GM15510 (cell line): ENCODE data around the gene RAB40C.

Source experiments
- POLR2A ChIP-seq: IDR thresholded peaks from 3 replicates; pipeline ENCODE4 v1.6.1; 2011; ENCODE audit warnings: borderline replicate concordance; ENCODE audit not compliant: insufficient read length; ENCODE audit errors: extremely low read depth

RAB40C gene

DNA sequence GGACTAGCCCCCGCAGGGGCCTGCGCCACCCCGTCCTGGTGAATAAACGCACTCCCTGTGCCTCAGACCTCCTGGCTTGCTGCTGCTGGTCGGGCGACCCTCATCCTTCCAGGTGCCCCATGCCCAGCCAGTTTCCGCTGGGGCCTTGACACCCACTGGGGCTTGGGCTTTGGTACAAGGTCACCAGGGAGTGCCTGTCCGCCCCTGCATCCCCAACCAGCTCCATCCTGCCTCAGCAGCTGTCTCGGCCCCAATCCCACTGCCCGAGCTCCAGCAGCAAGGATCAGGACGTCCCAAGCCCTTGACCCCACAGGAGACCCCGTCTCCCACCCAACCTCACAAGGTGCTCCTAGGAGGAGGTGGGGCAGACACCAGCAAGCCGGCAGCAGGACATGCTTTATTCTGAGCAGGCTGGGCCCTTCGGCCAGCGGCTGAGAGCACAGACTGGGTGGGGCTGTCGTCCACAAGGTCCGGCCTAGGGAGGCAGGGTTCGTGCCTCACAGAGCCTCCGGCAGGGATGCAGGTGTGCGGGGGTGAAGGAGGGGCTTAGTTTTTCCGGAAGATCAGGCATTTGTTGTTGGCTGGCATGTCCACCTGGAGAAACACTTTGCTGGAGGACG lies 44.3 kb downstream of the RAB40C start:
- no peak for TF ChIP-seq POLR2A

DNA sequence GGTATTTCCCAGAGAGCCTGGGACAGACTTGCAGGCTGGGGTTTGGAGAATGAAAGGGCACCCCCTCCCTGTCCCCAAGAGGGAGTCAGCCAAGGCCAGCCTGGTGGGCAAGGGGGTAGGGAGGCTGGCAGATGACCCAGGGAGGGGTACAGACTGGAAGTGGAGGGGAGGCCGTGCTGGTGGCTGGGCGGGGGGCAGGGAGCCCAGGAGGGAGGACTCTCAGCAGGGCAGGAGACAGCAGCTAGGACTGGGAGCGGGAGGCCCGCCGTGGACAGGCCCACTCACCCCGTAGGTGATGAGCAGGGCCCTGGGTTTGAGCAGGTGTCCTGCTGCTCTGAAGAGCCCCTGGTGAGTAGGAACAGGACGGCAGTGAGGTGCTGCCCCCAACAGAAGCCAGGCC lies 45.1 kb downstream of the RAB40C start:
- no peak for TF ChIP-seq POLR2A

DNA sequence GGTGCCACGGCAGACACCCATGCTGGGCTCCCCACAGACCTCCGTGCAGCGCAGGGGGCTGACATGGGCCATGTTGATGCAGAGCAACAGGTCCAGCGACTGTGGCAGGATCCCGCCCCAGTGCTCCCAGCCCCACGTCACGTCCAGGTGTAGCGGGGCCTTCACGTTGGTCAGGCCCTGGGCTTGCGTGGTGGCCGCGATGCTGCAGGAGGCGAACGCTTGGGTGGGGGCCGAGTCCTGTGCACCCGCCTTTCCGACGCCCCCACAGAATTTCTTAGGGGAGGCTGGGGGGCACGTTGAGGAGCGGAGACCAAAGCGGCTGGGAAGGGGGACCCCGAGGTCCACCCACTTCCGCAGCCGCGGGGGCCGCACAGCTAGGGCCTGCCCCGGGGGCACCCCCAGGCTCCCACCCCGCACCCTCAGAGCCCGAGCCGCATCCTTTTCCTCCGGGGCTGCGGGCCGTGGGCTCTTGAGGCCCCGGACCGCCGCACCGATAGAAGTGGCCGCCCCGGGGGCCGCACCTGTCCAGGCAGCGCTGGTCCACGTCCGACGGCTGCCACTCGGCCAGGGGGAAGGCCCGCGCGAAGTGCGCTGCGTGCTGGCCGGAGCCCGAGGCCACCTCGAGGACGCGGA lies 45.8 kb downstream of the RAB40C start:
- no peak for TF ChIP-seq POLR2A

DNA sequence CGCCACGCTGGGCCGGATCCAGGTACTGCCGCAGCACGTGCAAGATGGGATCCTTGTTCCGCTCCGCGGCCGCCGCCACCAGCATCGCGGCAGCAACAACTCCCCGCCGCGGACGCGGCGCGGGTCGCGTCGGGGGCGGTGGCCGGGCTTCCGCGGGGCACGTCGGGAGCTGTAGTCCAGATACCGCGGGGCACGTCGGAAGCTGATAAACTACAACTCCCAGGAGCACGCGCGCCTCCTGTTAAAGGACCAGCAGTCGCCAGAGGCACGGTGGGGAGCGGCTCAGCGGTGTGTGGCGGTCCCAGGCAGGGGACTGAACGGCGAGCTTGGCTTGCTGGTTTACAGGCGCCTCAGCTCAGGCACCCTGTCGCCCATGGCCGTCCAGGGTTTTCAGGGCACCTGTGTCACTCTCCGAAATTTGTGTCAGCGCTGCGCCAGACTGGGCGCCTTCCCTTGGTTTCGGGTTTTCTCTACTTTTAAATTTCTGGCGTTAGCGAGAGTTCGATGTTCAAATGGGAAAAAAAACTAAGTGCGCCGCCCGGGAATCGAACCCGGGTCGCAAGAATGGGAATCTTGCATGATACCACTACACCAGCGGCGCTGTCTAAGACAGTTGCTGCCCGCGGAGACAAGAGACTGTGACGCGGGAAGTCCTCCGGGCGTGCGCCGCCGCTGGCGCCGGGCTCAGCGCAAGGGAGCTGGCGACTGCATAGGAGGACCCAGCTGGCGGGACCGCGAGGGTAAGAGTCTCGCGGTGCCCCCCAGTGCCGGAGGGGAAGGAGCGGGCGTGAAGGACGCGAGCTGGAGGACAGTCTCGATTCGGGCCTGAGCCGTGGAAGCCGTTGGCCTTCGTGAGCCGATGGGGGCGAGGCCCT lies 46.6 kb downstream of the RAB40C start, which contains the start of gene METTL26:
METTL26 (minus strand) TSS at position 100 of the 875 bp plus-strand sequence; CDS start at position 85, 15 bp downstream.
- TF ChIP-seq POLR2A: peak; percentile 87

DNA sequence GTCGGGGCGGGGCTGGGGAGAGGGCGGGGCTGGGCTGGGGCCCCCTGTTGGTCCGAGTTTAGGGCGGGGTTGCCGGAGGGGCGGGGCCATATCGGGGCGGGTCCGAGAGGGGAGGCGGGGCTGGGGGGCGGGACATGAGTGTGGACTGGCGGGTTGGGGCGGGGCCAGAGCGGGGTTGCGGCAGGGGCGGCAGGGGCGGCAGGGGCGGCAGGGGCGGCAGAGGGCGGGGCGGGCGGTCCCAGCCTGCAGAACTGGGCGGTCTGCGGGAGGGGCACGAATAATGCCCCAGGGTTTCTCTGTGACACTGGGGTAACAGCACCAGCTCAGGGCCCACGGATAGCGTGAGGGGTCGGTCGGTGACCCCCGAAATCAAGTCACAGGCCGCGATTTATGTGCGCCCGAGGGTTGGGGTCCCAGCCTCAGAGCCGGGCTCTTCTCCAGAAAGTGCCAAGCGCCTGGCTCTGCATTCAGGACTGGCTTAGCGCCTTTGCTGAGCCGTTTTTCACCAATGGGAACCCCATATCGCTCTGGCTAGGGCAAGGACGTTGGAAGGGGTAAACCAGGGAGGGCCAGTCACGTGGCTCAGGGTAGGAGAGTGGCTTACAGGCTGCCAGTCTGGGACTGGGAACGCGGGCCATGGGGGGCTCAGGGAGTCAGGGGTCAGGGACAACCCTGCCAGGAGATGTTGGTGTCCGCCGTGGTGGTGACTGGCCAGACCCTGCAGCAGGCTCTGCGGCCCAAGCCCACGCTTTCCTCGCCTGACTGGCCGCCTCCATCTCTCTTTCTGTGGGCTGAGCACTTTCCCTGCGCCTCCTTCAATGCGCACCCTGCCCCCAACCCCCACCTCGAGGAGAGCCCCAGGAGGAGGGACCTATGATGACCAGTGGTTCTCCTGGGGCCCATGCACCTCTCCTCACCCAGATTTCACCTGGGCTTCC lies 47.5 kb downstream of the RAB40C start:
- no peak for TF ChIP-seq POLR2A

DNA sequence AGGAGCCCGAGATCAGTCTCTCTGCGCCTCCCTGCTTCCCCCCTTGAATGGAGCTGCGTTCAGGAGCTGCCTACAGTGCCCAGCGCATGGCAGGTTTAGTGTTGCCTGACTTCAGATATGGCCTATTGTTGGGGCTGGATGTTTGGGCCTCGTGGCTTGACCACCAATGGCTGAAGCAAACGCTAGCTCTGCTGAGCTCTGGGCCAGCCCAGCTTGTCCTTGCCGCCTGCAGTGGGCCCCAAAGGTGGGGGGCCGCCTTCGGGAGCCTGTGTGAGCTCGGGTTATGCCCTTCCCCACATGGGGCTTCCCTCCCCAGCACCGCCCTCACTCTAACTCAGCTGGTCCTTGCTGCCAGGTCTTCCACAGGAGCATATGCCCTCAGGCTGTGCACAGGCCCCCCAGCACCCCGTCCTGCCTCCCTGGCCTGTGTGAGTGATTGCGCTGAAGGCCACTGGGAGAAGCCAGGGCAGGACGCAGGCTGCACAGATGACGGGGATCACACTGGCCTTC lies 48.2 kb downstream of the RAB40C start:
- no peak for TF ChIP-seq POLR2A

DNA sequence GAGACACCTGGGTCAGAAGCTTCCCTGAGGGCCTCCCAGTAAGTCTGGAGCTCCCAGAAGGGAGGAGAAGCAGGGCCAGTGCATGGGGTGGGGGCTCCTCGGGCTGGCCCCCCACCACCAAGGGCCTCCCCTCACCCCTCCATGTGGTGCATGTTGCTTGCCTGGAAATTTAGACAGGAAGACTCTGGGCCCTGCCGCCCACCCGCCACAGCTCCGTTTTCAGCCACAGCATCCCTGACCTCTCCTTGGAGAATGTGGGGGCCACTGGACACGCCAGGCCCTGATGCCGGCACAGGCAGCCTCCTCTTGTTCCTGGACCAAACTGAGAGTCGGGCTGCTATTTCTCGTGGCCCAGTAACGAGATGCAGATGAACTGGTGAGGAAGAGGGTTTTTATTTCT lies 49.0 kb downstream of the RAB40C start:
- TF ChIP-seq POLR2A: no peak

DNA sequence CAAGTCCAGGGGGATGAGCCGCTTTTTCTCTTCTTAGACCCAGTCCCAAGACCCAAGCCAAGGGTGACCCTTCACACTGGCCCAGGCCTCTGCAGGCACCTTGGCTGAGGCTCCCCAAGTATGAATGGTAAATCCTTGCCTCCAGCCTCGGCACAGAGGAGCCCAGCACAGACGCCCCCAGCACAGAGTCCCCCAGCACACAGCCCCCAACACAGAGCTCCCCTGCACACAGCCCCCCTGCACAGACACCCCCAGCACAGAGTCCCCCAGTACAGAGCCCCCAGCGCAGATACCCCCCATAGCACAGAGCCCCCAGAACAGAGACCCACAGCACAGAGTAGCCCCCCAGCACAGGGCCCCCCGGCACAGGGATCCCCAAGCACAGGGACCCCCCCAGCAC lies 50.7 kb downstream of the RAB40C start:
- TF ChIP-seq POLR2A: no peak

DNA sequence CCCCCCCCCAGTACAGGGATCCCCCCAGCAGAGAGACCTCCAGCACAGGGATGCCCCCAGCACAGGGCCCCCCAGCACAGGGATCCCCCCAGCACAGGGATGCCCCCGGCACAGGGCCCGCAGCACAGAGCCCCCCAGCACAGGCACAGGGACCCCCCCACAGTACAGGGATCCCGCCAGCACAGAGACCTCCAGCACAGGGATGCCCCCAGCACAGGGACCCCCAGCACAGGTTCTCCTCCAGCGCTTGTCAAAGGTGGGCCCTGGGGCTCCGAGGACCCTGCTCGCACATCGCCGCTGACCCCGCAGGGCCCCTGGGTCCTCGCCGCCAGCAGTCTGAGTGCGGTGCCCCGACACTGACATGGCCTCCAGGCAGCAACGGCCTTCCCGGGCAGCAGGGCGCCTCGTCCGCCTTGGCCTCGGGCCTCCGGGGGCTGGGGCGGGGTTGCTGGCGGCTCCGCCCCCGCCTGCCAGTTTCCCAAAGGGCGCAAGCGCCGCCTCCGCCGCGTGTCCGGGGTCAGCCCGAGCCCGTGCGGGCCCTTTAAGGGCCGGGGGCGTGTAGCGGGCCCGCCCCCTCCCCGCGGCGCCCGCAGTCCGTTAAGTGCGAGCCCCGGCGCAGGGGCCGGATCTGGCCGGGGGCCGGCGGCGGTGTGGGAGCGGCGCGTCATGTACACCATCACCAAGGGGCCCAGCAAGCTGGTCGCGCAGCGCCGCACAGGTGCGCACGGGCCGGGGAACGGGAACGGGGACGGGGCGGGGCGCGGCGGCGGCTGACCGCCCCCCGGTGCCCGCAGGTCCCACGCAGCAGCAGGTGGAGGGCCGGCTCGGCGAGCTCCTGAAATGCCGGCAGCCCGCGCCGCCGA lies 51.7 kb downstream of the RAB40C start, which contains the start of gene MCRIP2:
MCRIP2 (plus strand) TSS at position 503 of the 863 bp plus-strand sequence; CDS start at position 667, 164 bp downstream.
- peak; percentile 78 for TF ChIP-seq POLR2A

DNA sequence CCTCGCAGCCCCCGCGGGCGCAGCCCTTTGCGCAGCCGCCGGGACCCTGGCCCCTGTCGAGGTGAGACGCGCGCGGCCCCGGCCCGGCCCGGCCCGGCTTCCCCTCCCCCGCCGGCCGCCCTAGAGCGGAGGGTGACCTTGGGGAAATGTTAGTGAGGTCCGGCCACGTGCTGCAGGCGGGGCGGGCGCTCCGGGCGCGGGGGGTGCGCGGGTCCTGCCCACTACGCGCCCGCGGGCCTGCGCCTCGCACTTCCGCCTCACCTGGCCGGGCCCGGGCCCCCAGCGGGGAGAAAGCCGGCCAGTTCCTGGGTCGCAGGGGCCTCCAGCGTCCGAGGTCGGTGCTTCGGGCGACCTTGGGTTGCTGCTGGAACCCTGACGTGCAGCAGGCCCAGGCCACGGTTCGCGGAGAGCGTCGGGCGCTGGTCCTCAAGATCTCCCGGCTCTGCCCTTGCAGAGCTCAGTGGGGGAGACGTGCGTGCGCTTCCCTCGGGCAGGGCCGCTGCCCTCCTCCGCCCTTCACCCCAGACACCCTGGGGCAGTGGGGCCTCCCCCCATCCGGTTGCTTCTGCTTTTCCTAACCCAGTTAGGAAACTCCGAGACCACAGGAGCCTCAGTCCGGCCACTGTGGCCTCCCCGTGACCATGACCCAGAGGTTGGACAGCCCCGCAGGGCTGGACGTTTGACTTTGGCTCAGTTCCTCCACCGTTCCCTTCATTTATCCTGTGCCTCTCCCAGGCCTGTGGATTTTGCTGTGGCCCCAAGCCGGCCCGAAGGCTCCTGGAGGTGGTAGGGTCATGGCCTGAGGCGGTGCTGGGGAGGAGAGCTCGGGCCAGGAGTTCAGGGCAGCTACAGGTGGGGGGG lies 52.6 kb downstream of the RAB40C start:
- peak; percentile 39 for TF ChIP-seq POLR2A

DNA sequence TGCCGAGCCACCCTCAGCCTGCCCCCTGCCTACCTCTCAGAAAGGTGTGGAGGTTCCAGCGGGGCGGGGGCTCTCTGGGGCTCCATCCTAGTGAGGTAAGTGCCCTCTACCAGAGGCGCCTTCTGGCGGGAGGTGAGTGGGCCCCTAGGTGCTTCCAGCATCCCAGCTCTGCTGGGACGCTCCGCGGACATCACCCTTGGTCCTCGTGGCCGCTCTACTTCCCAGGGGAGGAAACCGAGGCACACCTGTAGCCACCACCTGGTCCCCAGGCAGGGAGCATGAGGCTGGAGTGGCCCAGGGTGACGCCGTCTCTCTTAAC lies 53.1 kb downstream of the RAB40C start:
- no peak for TF ChIP-seq POLR2A

DNA sequence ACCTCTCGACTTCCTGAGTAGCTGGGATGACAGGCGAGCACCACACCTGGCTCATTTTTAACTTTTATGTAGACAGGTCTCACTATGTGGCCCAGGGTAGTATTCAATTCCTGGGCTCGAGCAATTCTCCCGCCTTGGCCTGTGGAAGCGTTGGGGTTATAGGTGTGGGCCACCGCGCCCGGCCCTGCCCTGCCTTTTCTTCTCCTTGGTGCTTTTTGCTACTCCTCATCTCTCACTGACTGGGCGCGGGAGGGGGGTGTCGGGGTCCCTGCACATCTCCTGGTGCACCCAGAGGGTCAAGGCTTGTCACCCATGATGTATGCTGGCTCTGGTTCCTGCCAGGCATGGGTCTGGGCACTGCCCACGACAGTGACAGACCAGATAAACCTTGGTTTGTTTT lies 54.7 kb downstream of the RAB40C start:
- TF ChIP-seq POLR2A: no peak

DNA sequence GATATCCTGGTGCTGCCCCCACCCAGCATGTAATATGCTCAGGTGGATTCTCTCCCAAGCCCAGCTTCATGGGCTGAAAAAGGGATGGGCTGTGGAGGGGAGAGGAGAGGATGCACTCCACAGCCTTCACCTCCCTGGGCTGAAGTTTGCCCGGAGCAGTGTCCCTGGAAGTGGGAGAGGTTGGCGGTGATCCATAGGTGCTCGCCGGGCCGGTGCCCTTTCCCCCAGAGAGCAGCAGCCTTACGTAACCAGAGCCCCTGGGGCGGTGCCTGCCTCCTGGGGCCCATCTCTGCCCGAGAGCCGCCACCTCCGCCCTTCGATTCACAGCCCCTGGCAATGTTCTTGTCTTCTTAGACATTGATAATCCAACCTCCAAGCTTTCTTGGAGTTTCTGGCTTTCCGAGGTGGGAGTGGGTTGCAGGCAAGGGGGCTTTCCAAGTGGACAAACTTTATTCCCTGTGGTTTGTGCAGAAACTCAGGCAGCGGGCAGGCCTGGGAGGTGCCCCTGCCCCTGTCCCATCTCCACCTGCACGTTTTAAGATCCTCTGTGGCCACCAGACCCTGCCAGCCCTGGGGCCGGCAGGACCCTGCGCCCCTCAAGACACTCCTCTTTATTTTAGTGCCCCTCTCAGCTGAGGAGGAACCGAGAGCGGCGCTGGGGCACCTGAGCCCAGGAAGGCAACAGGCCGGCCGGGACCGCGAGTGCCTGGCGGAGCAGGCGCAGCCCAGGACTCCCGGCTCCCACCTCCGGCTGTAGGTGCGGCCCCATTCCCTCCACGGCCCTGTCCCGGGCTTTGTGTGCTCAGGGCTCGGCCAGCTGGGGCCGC lies 56.2 kb downstream of the RAB40C start:
- TF ChIP-seq POLR2A: no peak
